ENCODE results near the gene ECM2.

Gene ECM2

DNA sequence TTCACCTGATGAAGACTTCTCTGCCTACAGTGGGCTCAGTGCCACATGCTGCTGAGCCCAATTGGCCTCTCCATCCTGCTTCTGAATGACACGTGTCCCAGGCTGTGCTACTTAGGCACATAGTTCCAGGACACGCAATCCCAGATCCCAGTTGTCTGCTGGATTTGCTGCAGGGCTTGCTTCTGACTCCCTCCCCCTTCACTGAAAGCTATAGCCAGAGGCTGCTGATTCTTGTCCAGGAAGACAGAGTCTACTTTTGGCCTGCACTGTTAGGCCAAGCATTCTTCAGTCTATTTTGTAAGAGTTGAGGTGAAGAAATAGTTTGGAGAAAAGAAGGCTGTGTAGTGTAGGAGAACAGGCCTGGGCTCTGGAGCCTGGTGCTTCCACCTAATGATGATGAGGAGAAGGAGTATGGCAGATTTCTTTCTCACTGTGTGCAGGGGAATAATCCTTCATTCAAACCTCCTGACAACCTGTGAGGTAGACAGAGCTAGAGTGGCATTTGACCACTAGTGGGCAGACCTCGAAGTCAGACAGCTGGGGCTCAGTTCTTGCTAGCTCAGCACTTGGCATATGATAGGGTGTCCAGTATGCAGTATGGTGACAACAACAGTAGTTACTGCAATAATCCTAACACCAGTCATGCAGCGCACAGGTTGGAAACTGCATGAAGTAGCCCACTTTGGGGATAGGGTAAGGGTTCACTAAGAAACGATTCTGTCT lies 34.0 kb downstream of the ECM2 start:
- Histone ChIP-seq H3K4me3 (ENCODE audit: low read length in 2 of 2) (no peak overlapping the region), H2AFZ (ENCODE audit: low read length) (no peak overlapping the region), H4K91ac (ENCODE audit: low read depth, low read length, poor library complexity) (no peak overlapping the region), H3K9ac (ENCODE audit: low read depth, low read length, poor library complexity) (no peak overlapping the region), H3K27ac (replicated peaks; ENCODE audit: low read length) (no peak overlapping the region), H2BK120ac (ENCODE audit: low read depth, low read length) (no peak overlapping the region), H2BK12ac (ENCODE audit: low read length) (no peak overlapping the region), H3K18ac (ENCODE audit: low read length) (no peak overlapping the region), H3K14ac (ENCODE audit: low read length) (no peak overlapping the region), H2AK5ac (ENCODE audit: low read depth, low read length) (no peak overlapping the region), H4K8ac (ENCODE audit: low read depth, low read length) (no peak overlapping the region), H3K36me3 (replicated peaks in 1 of 2; ENCODE audit: control insufficient read depth in 2 of 2, insufficient read depth in 2 of 2, low read length in 2 of 2) (no peaks in the 10 kb centered on the region), H3K4me2 (ENCODE audit: insufficient read depth, low read length, poor library complexity, severe bottlenecking) (no peak overlapping the region), H3K79me1 (ENCODE audit: low read depth, low read length) (no peaks in the 10 kb centered on the region), H3K4me1 (ENCODE audit: control insufficient read depth in 2 of 2, insufficient read depth in 1 of 2, low read depth in 1 of 2, low read length in 2 of 2) (peaks cover 5 to 9% of the 10 kb centered on the region in 2 donors), H3K4ac (ENCODE audit: low read length) (no peak overlapping the region), H3K9me3 (replicated peaks in 1 of 2; ENCODE audit: control insufficient read depth in 2 of 2, insufficient read depth in 1 of 2, low read depth in 1 of 2, low read length in 2 of 2) (no peaks in the 10 kb centered on the region), H2BK15ac (ENCODE audit: low read length) (no peak overlapping the region), H2BK5ac (ENCODE audit: low read length) (no peak overlapping the region), H3K27me3 (ENCODE audit: control insufficient read depth in 3 of 3, insufficient read depth in 3 of 3, low read depth in 1 of 3, low read length in 3 of 3) (no peaks in the 10 kb centered on the region), H3K23ac (ENCODE audit: low read depth, low read length, poor library complexity) (no peak overlapping the region)
- DNase-seq (ENCODE audit: low spot score) = no peak
- WGBS, 2 donors (ENCODE audit: extremely low coverage in 2 of 2, insufficient read length in 2 of 2, insufficient replicate concordance in 1 of 2) = no CpG with 5 or more reads among the region's 5 CpGs

DNA sequence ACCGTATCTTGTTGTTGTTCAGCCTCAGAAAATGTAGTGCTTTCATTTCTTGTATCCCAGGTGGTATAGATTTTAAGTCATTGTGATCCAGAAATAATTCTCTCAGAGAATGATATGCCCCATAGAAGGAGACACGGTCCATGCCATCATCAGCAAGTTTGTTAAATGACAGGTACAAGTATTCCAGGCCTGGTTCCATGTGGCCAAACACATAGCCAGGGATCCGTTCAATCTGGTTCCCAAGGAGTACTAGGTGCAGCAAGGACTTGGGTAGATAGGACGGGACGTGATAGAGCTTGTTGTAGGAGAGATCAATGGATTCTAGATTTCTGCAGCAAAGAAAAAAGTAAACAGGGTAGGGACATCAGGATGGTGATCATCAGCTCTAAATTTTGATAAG lies 35.1 kb downstream of the ECM2 start:
- no CpG with 5 or more reads among the region's 5 CpGs for WGBS, 2 donors (ENCODE audit: extremely low coverage in 2 of 2, insufficient read length in 2 of 2, insufficient replicate concordance in 1 of 2)
- H3K4me1 ChIP-seq (ENCODE audit: control insufficient read depth in 2 of 2, insufficient read depth in 1 of 2, low read depth in 1 of 2, low read length in 2 of 2) = peaks cover 5 to 9% of the 10 kb centered on the region in 2 donors
- H3K27me3 ChIP-seq (ENCODE audit: control insufficient read depth in 3 of 3, insufficient read depth in 3 of 3, low read depth in 1 of 3, low read length in 3 of 3) = no peaks in the 10 kb centered on the region
- no peak overlapping the region for H2BK5ac ChIP-seq (ENCODE audit: low read length)
- no peaks in the 10 kb centered on the region for H3K9me3 ChIP-seq (replicated peaks in 1 of 2; ENCODE audit: control insufficient read depth in 2 of 2, insufficient read depth in 1 of 2, low read depth in 1 of 2, low read length in 2 of 2)
- H3K4me2 ChIP-seq (ENCODE audit: insufficient read depth, low read length, poor library complexity, severe bottlenecking) = no peak overlapping the region
- H3K79me1 ChIP-seq (ENCODE audit: low read depth, low read length) = no peaks in the 10 kb centered on the region
- H2AFZ ChIP-seq (ENCODE audit: low read length) = no peak overlapping the region
- H2BK120ac ChIP-seq (ENCODE audit: low read depth, low read length) = no peak overlapping the region
- no peaks in the 10 kb centered on the region for H3K36me3 ChIP-seq (replicated peaks in 1 of 2; ENCODE audit: control insufficient read depth in 2 of 2, insufficient read depth in 2 of 2, low read length in 2 of 2)
- H2BK15ac ChIP-seq (ENCODE audit: low read length) = no peak overlapping the region
- H4K8ac ChIP-seq (ENCODE audit: low read depth, low read length) = no peak overlapping the region
- no peak for DNase-seq (ENCODE audit: low spot score)
- no peak overlapping the region for H2BK12ac ChIP-seq (ENCODE audit: low read length)
- H3K23ac ChIP-seq (ENCODE audit: low read depth, low read length, poor library complexity) = no peak overlapping the region
- H3K18ac ChIP-seq (ENCODE audit: low read length) = no peak overlapping the region
- H3K9ac ChIP-seq (ENCODE audit: low read depth, low read length, poor library complexity) = no peak overlapping the region
- no peak overlapping the region for H3K27ac ChIP-seq (replicated peaks; ENCODE audit: low read length)
- no peak overlapping the region for H3K14ac ChIP-seq (ENCODE audit: low read length)
- no peak overlapping the region for H3K4me3 ChIP-seq (ENCODE audit: low read length in 2 of 2)
- H2AK5ac ChIP-seq (ENCODE audit: low read depth, low read length) = no peak overlapping the region
- H3K4ac ChIP-seq (ENCODE audit: low read length) = no peak overlapping the region
- no peak overlapping the region for H4K91ac ChIP-seq (ENCODE audit: low read depth, low read length, poor library complexity)

GRCh38 chr9:92499701-92500100 lies 36.1 kb downstream of the ECM2 start:
- Histone ChIP-seq H3K36me3 (replicated peaks in 1 of 2; ENCODE audit: control insufficient read depth in 2 of 2, insufficient read depth in 2 of 2, low read length in 2 of 2) (no peaks in the 10 kb centered on the region), H2BK12ac (ENCODE audit: low read length) (no peak overlapping the region), H3K4ac (ENCODE audit: low read length) (no peak overlapping the region), H3K79me1 (ENCODE audit: low read depth, low read length) (no peaks in the 10 kb centered on the region), H3K27me3 (ENCODE audit: control insufficient read depth in 3 of 3, insufficient read depth in 3 of 3, low read depth in 1 of 3, low read length in 3 of 3) (no peaks in the 10 kb centered on the region), H3K23ac (ENCODE audit: low read depth, low read length, poor library complexity) (no peak overlapping the region), H3K9me3 (replicated peaks in 1 of 2; ENCODE audit: control insufficient read depth in 2 of 2, insufficient read depth in 1 of 2, low read depth in 1 of 2, low read length in 2 of 2) (no peaks in the 10 kb centered on the region), H2BK5ac (ENCODE audit: low read length) (no peak overlapping the region), H3K4me3 (ENCODE audit: low read length in 2 of 2) (no peak overlapping the region), H2AFZ (ENCODE audit: low read length) (no peak overlapping the region), H2BK15ac (ENCODE audit: low read length) (no peak overlapping the region), H3K4me2 (ENCODE audit: insufficient read depth, low read length, poor library complexity, severe bottlenecking) (no peak overlapping the region), H4K8ac (ENCODE audit: low read depth, low read length) (no peak overlapping the region), H2AK5ac (ENCODE audit: low read depth, low read length) (no peak overlapping the region), H4K91ac (ENCODE audit: low read depth, low read length, poor library complexity) (no peak overlapping the region), H3K4me1 (ENCODE audit: control insufficient read depth in 2 of 2, insufficient read depth in 1 of 2, low read depth in 1 of 2, low read length in 2 of 2) (peaks cover 5 to 9% of the 10 kb centered on the region in 2 donors), H2BK120ac (ENCODE audit: low read depth, low read length) (no peak overlapping the region), H3K9ac (ENCODE audit: low read depth, low read length, poor library complexity) (no peak overlapping the region), H3K18ac (ENCODE audit: low read length) (no peak overlapping the region), H3K14ac (ENCODE audit: low read length) (no peak overlapping the region), H3K27ac (replicated peaks; ENCODE audit: low read length) (no peak overlapping the region)
- DNase-seq (ENCODE audit: low spot score) = no peak
- no CpG with 5 or more reads among the region's 2 CpGs for WGBS, 2 donors (ENCODE audit: extremely low coverage in 2 of 2, insufficient read length in 2 of 2, insufficient replicate concordance in 1 of 2)

GRCh38 chr9:92496396-92497176 lies 39.2 kb downstream of the ECM2 start:
- Histone ChIP-seq H3K27me3 (ENCODE audit: control insufficient read depth in 3 of 3, insufficient read depth in 3 of 3, low read depth in 1 of 3, low read length in 3 of 3) (no peaks in the 10 kb centered on the region), H3K4me1 (ENCODE audit: control insufficient read depth in 2 of 2, insufficient read depth in 1 of 2, low read depth in 1 of 2, low read length in 2 of 2) (peaks cover 9% of the 10 kb centered on the region in 2 donors), H2BK12ac (ENCODE audit: low read length) (no peak overlapping the region), H2AFZ (ENCODE audit: low read length) (no peak overlapping the region), H3K9ac (ENCODE audit: low read depth, low read length, poor library complexity) (no peak overlapping the region), H3K4me2 (ENCODE audit: insufficient read depth, low read length, poor library complexity, severe bottlenecking) (no peak overlapping the region), H3K9me3 (replicated peaks in 1 of 2; ENCODE audit: control insufficient read depth in 2 of 2, insufficient read depth in 1 of 2, low read depth in 1 of 2, low read length in 2 of 2) (no peaks in the 10 kb centered on the region), H2AK5ac (ENCODE audit: low read depth, low read length) (no peak overlapping the region), H3K14ac (ENCODE audit: low read length) (no peak overlapping the region), H3K4ac (ENCODE audit: low read length) (no peak overlapping the region), H3K23ac (ENCODE audit: low read depth, low read length, poor library complexity) (no peak overlapping the region), H3K18ac (ENCODE audit: low read length) (no peak overlapping the region), H2BK5ac (ENCODE audit: low read length) (no peak overlapping the region), H2BK15ac (ENCODE audit: low read length) (no peak overlapping the region), H4K91ac (ENCODE audit: low read depth, low read length, poor library complexity) (no peak overlapping the region), H2BK120ac (ENCODE audit: low read depth, low read length) (no peak overlapping the region), H3K27ac (replicated peaks; ENCODE audit: low read length) (no peak overlapping the region), H4K8ac (ENCODE audit: low read depth, low read length) (no peak overlapping the region), H3K79me1 (ENCODE audit: low read depth, low read length) (no peaks in the 10 kb centered on the region), H3K36me3 (replicated peaks in 1 of 2; ENCODE audit: control insufficient read depth in 2 of 2, insufficient read depth in 2 of 2, low read length in 2 of 2) (no peaks in the 10 kb centered on the region), H3K4me3 (ENCODE audit: low read length in 2 of 2) (no peak overlapping the region)
- WGBS, 2 donors (ENCODE audit: extremely low coverage in 2 of 2, insufficient read length in 2 of 2, insufficient replicate concordance in 1 of 2) = no CpG with 5 or more reads among the region's 5 CpGs
- no peak for DNase-seq (ENCODE audit: low spot score)

Measured in neuronal stem cell (in vitro differentiated cells).